ENCODE data around the gene KCNMA1. TPM values are rescaled to one million over a fixed set of nuclear protein-coding genes. Genes with fewer than 3 reads are reported as not detected.

KCNMA1 gene
- polyA plus RNA-seq, 1 of the 3 experiments (the other 2 are of a cell fraction): 107 TPM

DNA sequence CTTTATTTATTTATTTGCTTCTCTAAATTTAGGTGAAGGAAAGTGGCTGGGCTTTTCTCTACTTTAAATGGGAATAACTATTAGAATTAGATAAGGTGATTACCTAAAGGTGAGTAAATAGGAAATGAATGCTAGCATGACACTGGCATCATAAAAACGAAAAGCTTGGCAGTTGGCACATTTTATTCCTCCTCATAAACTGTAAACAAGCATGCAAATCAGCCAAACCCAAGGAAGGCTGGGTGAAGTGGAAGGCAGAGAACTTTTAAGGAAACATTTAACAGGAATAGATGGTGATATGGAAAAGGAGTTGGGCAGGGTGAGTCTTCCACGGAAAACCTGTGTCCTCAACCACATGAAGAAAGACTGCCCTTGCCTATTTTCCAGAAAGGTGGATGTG lies 669.1 kb downstream of the KCNMA1 start:
- no peak overlapping the region for H3K4me3 ChIP-seq (ENCODE audit: low read depth in 2 of 2, low read length in 1 of 2)
- no peak for DNase-seq
- 81% methylated on average over 2 of the region's 2 CpGs for WGBS (ENCODE audit: low lambda C conversion rate)
- H3K9ac ChIP-seq: no peak overlapping the region
- POLR2A ChIA-PET: no interaction called here
- no peaks in the 10 kb centered on the region for H3K27me3 ChIP-seq (ENCODE audit: insufficient read depth)
- peak overlapping the region in 1 of 2 experiments; percentile 100; a peak in 2 of 4 replicates for H3K27ac ChIP-seq (ENCODE audit: low read depth in 2 of 2, low read length in 1 of 2)
- H3K9me3 ChIP-seq: no peaks in the 10 kb centered on the region
- H3K9me2 ChIP-seq: no peaks in the 10 kb centered on the region
- H3K36me3 ChIP-seq (replicated peaks in 1 of 2; ENCODE audit: control insufficient read depth in 1 of 2, insufficient read depth in 2 of 2, low read length in 1 of 2): peaks cover 0 to 28% of the 10 kb centered on the region in 2 experiments
- H3K79me2 ChIP-seq (ENCODE audit: insufficient read depth): no peaks in the 10 kb centered on the region
- CTCF ChIA-PET: interaction anchor here (0.6 to 1.2 kb wide), 2 partner anchors 33 to 557 kb away, joined by 3 read pairs; no protein-coding TSS in a partner anchor
- H3F3A ChIP-seq (replicated peaks; ENCODE audit: insufficient read depth): no peaks in the 10 kb centered on the region
- no peaks in the 10 kb centered on the region for H4K20me1 ChIP-seq (ENCODE audit: insufficient read depth)
- H2AFZ ChIP-seq (ENCODE audit: low read depth): no peak overlapping the region
- no peak overlapping the region for H3K4me2 ChIP-seq
- TF ChIP-seq TEAD4 (IDR thresholded peaks at IDR 0.05; ENCODE audit: borderline replicate concordance, insufficient read depth): no peak
- no peak for TF ChIP-seq YY1 (IDR thresholded peaks at IDR 0.05; ENCODE audit: low read depth)
- TF ChIP-seq, protein P1, sequence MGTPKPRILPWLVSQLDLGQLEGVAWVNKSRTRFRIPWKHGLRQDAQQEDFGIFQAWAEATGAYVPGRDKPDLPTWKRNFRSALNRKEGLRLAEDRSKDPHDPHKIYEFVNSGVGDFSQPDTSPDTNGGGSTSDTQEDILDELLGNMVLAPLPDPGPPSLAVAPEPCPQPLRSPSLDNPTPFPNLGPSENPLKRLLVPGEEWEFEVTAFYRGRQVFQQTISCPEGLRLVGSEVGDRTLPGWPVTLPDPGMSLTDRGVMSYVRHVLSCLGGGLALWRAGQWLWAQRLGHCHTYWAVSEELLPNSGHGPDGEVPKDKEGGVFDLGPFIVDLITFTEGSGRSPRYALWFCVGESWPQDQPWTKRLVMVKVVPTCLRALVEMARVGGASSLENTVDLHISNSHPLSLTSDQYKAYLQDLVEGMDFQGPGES (IDR thresholded peaks at IDR 0.05; ENCODE audit: low read depth, low read length): no peak
- TF ChIP-seq GATA2 (CRISPR knock-in tag; IDR thresholded peaks at IDR 0.05): no peak
- TF ChIP-seq NRF1 (IDR thresholded peaks at IDR 0.05; ENCODE audit: low read depth, low read length): no peak
- no peak for TF ChIP-seq TCF12 (IDR thresholded peaks at IDR 0.05)
- TF ChIP-seq CHD2 (IDR thresholded peaks at IDR 0.05; ENCODE audit: low read length, partially characterized antibody): no peak
- TF ChIP-seq EZH2phosphoT487 (IDR thresholded peaks at IDR 0.05; ENCODE audit: borderline replicate concordance, low read depth): no peak
- no peak for TF ChIP-seq POLR2AphosphoS5 (IDR thresholded peaks at IDR 0.05; ENCODE audit: low read depth, low read length)
- no peak for TF ChIP-seq RAD21 (IDR thresholded peaks at IDR 0.05; ENCODE audit: low read length)
- TF ChIP-seq FOXJ3 (CRISPR knock-in tag; IDR thresholded peaks at IDR 0.05): no peak
- no peak for TF ChIP-seq GABPA (IDR thresholded peaks at IDR 0.05; ENCODE audit: low read depth)
- no peak for TF ChIP-seq RFX5 (IDR thresholded peaks at IDR 0.05; ENCODE audit: low read length)
- TF ChIP-seq, protein P2, sequence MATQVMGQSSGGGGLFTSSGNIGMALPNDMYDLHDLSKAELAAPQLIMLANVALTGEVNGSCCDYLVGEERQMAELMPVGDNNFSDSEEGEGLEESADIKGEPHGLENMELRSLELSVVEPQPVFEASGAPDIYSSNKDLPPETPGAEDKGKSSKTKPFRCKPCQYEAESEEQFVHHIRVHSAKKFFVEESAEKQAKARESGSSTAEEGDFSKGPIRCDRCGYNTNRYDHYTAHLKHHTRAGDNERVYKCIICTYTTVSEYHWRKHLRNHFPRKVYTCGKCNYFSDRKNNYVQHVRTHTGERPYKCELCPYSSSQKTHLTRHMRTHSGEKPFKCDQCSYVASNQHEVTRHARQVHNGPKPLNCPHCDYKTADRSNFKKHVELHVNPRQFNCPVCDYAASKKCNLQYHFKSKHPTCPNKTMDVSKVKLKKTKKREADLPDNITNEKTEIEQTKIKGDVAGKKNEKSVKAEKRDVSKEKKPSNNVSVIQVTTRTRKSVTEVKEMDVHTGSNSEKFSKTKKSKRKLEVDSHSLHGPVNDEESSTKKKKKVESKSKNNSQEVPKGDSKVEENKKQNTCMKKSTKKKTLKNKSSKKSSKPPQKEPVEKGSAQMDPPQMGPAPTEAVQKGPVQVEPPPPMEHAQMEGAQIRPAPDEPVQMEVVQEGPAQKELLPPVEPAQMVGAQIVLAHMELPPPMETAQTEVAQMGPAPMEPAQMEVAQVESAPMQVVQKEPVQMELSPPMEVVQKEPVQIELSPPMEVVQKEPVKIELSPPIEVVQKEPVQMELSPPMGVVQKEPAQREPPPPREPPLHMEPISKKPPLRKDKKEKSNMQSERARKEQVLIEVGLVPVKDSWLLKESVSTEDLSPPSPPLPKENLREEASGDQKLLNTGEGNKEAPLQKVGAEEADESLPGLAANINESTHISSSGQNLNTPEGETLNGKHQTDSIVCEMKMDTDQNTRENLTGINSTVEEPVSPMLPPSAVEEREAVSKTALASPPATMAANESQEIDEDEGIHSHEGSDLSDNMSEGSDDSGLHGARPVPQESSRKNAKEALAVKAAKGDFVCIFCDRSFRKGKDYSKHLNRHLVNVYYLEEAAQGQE (IDR thresholded peaks at IDR 0.05; ENCODE audit: low read depth, low read length): no peak
- no peak for TF ChIP-seq FOSL2 (IDR thresholded peaks at IDR 0.05; ENCODE audit: borderline replicate concordance, low read depth)
- TF ChIP-seq, protein P3, sequence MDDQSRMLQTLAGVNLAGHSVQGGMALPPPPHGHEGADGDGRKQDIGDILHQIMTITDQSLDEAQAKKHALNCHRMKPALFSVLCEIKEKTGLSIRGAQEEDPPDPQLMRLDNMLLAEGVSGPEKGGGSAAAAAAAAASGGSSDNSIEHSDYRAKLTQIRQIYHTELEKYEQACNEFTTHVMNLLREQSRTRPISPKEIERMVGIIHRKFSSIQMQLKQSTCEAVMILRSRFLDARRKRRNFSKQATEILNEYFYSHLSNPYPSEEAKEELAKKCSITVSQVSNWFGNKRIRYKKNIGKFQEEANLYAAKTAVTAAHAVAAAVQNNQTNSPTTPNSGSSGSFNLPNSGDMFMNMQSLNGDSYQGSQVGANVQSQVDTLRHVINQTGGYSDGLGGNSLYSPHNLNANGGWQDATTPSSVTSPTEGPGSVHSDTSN (IDR thresholded peaks at IDR 0.05): no peak
- TF ChIP-seq TAF1 (IDR thresholded peaks at IDR 0.05; ENCODE audit: borderline replicate concordance, low read depth, low read length): no peak
- peaks cover 0 to 55% of the 10 kb centered on the region in 2 experiments; a peak in 2 of 4 replicates for H3K4me1 ChIP-seq (ENCODE audit: control insufficient read depth in 1 of 2, insufficient read depth in 2 of 2, low read depth in 1 of 2, low read length in 1 of 2)

All from SK-N-SH (cell line).